Ovary (tissue), 9 donors: Measurements from ENCODE around the gene STK24. TPM values are rescaled to one million over a fixed set of nuclear protein-coding genes. Genes with fewer than 3 reads are reported as not detected.

Experiments used
- DNase-seq, 5 donors: peaks; one replicate each; pipeline ENCODE4 v3.0.0-alpha.2; 2019 to 2020
- H3K27ac ChIP-seq, 2 donors: fragments of 200-600 bp; one replicate each; pipeline versions ENCODE4 v1.5.1 to v1.8.0; 2019 to 2022
- H3K27me3 ChIP-seq: fragments of 200-600 bp; one replicate; pipeline ENCODE4 v1.8.0; 2022
- H3K36me3 ChIP-seq: fragments of 200-600 bp; sonication (generic); one replicate; pipeline ENCODE4 v1.5.1; 2019
- H3K4me1 ChIP-seq: one replicate; pipeline ENCODE4 v1.8.1; 2013; ENCODE audit warnings: mild to moderate bottlenecking, moderate library complexity; ENCODE audit not compliant: insufficient read depth
- H3K4me3 ChIP-seq: fragments of 200-600 bp; sonication (generic); one replicate; pipeline ENCODE4 v1.5.1; 2017
- H3K9me3 ChIP-seq, 2 donors: fragments of 200-600 bp in 1 of 2; sonication (generic) in 1 of 2; one replicate each; pipeline versions ENCODE4 v1.5.1 to v1.8.1; 2013 to 2019; ENCODE audit warnings: mild to moderate bottlenecking in 1 of 2, moderate library complexity in 1 of 2
- EP300 ChIP-seq: sonication (generic); formaldehyde crosslinking; IDR thresholded peaks from one replicate; pipeline ENCODE4 v1.6.1; 2017; ENCODE audit warnings: antibody characterized with exemption
- POLR2A ChIP-seq: fragments of 450-650 bp; IDR thresholded peaks from one replicate; pipeline ENCODE4 v1.6.1; 2017; ENCODE audit warnings: antibody characterized with exemption, mild to moderate bottlenecking, moderate library complexity
- WGBS, 3 donors: extraction: QIAGEN DNeasy Blood & Tissue Kit in 1 of 3; methylation state at CpG; one replicate each; pipeline versions ENCODE4 v1.1.5 to v1.1.7; 2013 to 2017; 5-methylcytosine and 5-hydroxymethylcytosine counted together
- intact Hi-C, 4 donors: fragments of 100-400 bp; cut with DNase I; formaldehyde crosslinking; loops; one replicate each; pipeline versions ENCODE4 v1.11.0 to v1.15.1; 2022 to 2023
- polyA plus RNA-seq, 2 donors: library from polyadenylated mRNA; stranded (reverse); fragments of 200-250 nt in 1 of 2; fragments of 350-450 nt in 1 of 2; fragmentation: Illumina TruSeq in 1 of 2; extraction: RNeasy Lipid Tissue Mini Kit (QIAGEN cat#74804) in 1 of 2; gene quantifications; one replicate each; pipeline ENCODE4 v1.2.3, GENCODE V29; 2013 to 2014
- total RNA-seq, 7 donors: library from RNA; depleted of rRNA in 2 of 7; stranded (reverse); fragments of >200 nt in 2 of 7; fragmentation: NEBNext Ultra II Directional in 3 of 7; extraction: Animal tissue kit (Norgen Biotek cat#: 25700) in 3 of 7; gene quantifications; one replicate each; pipeline versions ENCODE4 v1.1.0 to v1.2.4, GENCODE V29; 2016 to 2023
- TF ChIP-seq, protein P1 (sequence below), 3 donors: fragments of 450-650 bp in 2 of 3; fragments of 200-600 bp in 1 of 3; IDR thresholded peaks; one replicate each; pipeline versions ENCODE4 v1.5.1 to v1.8.0; 2016 to 2022; ENCODE audit warnings: antibody characterized with exemption in 3 of 3, mild to moderate bottlenecking in 1 of 3
- donor health status: DM: no; HTN: no; CAD: no; lungs with moderate emphysema.
- donor health status: DM: no; HTN: no; CAD: no.
- donor health status: Bipolar disorder and iron deficiency.
- donor health status: DM: yes; HTN: yes; CAD: no.
- donor health status: DM: no; HTN: no; CAD: no.
- donor health status: DM: yes; HTN: yes; CAD: no.

STK24 gene
- total and polyA plus RNA-seq, 9 donors: 34.0 to 153 (median 60.6) TPM

- WGBS, 3 donors: 87 to 90% (median 87%) methylated on average over 3 of the region's 3 CpGs
- no peaks in the 10 kb centered on the region for H3K27me3 ChIP-seq
- H3K9me3 ChIP-seq: no peaks in the 10 kb centered on the region
- peaks cover 11% of the 10 kb centered on the region for H3K4me1 ChIP-seq
- intact Hi-C loops: no loop called here
- TF ChIP-seq POLR2A (no peak), EP300 (no peak)
- TF ChIP-seq, protein P1, sequence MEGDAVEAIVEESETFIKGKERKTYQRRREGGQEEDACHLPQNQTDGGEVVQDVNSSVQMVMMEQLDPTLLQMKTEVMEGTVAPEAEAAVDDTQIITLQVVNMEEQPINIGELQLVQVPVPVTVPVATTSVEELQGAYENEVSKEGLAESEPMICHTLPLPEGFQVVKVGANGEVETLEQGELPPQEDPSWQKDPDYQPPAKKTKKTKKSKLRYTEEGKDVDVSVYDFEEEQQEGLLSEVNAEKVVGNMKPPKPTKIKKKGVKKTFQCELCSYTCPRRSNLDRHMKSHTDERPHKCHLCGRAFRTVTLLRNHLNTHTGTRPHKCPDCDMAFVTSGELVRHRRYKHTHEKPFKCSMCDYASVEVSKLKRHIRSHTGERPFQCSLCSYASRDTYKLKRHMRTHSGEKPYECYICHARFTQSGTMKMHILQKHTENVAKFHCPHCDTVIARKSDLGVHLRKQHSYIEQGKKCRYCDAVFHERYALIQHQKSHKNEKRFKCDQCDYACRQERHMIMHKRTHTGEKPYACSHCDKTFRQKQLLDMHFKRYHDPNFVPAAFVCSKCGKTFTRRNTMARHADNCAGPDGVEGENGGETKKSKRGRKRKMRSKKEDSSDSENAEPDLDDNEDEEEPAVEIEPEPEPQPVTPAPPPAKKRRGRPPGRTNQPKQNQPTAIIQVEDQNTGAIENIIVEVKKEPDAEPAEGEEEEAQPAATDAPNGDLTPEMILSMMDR (IDR thresholded peaks at IDR 0.05): no peak
- no peak overlapping the region for H3K4me3 ChIP-seq
- no peak for DNase-seq
- H3K27ac ChIP-seq: no peak overlapping the region
- no peaks in the 10 kb centered on the region for H3K36me3 ChIP-seq
These were observed 27.1 kb downstream of the STK24 start for GRCh38 chr13:98549728-98550317.

DNA sequence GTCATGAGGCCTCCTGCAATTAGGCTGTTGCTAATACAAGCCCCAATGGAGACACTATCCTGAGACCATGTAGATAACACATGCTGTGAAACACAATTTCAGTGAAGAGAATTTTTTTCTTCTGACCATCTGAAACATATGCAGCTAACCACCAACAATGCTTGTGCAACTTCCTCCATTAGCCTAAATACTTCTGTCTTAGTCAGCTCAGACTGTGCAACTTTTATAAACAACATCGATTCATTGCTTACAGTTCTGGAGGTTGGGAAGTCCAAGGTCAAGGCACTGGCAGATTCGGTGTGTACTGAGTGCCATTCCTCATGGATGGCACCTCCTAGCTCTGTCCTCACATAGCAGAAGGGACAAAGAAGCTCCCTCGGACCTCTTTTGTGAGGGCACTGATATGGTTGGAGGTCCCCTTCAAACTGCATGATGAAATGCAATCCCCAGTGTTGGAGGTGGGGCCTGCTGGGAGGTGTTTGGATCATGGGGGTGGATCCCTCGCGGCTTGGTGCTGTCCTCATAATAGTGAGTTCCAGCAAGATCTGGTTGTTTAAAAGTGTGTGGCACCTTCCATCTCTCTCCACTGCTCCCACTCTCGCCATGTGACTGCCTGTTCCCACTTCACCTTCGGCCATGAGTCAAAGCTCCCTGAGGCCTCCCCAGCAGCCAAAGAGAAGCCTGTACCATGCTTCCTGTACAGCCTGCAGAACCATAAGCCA lies 27.7 kb downstream of the STK24 start:
- no peak overlapping the region for H3K27ac ChIP-seq
- WGBS, 3 donors: 72 to 76% (median 74%) methylated on average over 7 of the region's 7 CpGs

GRCh38 chr13:98548230-98548629 lies 28.7 kb downstream of the STK24 start:
- H3K27me3 ChIP-seq: no peaks in the 10 kb centered on the region
- H3K9me3 ChIP-seq: no peaks in the 10 kb centered on the region
- H3K4me1 ChIP-seq: peaks cover 14% of the 10 kb centered on the region
- WGBS, 3 donors: 93 to 95% (median 94%) methylated on average over 3 of the region's 3 CpGs
- no peak overlapping the region for H3K27ac ChIP-seq
- TF ChIP-seq POLR2A (no peak), EP300 (no peak)
- TF ChIP-seq, protein P1 (IDR thresholded peaks at IDR 0.05): no peak
- intact Hi-C loops: no loop called here
- no peak for DNase-seq
- no peak overlapping the region for H3K4me3 ChIP-seq
- no peaks in the 10 kb centered on the region for H3K36me3 ChIP-seq

More for the DNA sequence above, 27.7 kb downstream of the STK24 start:
- DNase-seq: no peak
- Histone ChIP-seq H3K27me3 (no peaks in the 10 kb centered on the region), H3K36me3 (no peaks in the 10 kb centered on the region), H3K4me3 (no peak overlapping the region), H3K4me1 (peaks cover 13% of the 10 kb centered on the region), H3K9me3 (no peaks in the 10 kb centered on the region)
- intact Hi-C loops: no loop called here
- TF ChIP-seq, protein P1 (IDR thresholded peaks at IDR 0.05): no peak
- TF ChIP-seq POLR2A (no peak), EP300 (no peak)

GRCh38 chr13:98547455-98547854 lies 29.5 kb downstream of the STK24 start:
- Histone ChIP-seq H3K27me3 (no peaks in the 10 kb centered on the region), H3K36me3 (no peaks in the 10 kb centered on the region), H3K9me3 (no peaks in the 10 kb centered on the region), H3K4me3 (no peak overlapping the region), H3K4me1 (peaks cover 16% of the 10 kb centered on the region), H3K27ac (no peak overlapping the region)
- 95 to 99% (median 96%) methylated on average over 5 of the region's 5 CpGs for WGBS, 3 donors
- TF ChIP-seq, protein P1 (IDR thresholded peaks at IDR 0.05): no peak
- TF ChIP-seq POLR2A (no peak), EP300 (no peak)
- DNase-seq: no peak
- intact Hi-C loops: no loop called here
